GM12878 (cell line): Measurements from ENCODE around the gene OR2B2. TPM values are rescaled to one million over a fixed set of nuclear protein-coding genes. Genes with fewer than 3 reads are reported as not detected.
A peak's percentile ranks its signal among the peaks of the same experiment; 100 is the strongest.

Source experiments
- ATF7 ChIP-seq: fragments of 450-650 bp; IDR thresholded peaks from 2 replicates; pipeline ENCODE4 v1.6.1; 2016; ENCODE audit warnings: low read depth, mild to moderate bottlenecking
- BCL11A ChIP-seq: IDR thresholded peaks from 2 replicates; pipeline ENCODE4 v1.6.1; 2011; ENCODE audit warnings: low read depth, low read length
- CHD2 ChIP-seq: IDR thresholded peaks from 2 replicates; pipeline ENCODE4 v1.6.1; 2011; ENCODE audit warnings: low read depth, low read length, improper control_type of control experiment, borderline replicate concordance
- GATAD2B ChIP-seq: fragments of 450-650 bp; conservative IDR thresholded peaks from 2 replicates; pipeline ENCODE4 v1.6.1; 2017; ENCODE audit warnings: low read depth, mild to moderate bottlenecking, moderate library complexity
- IKZF1 ChIP-seq: fragments of 450-650 bp; conservative IDR thresholded peaks from 2 replicates; pipeline ENCODE4 v1.6.1; 2017; ENCODE audit warnings: antibody characterized with exemption, mild to moderate bottlenecking
- MYB ChIP-seq: fragments of 150-350 bp; IDR thresholded peaks from 2 replicates; pipeline ENCODE4 v1.6.1; 2014; ENCODE audit warnings: mild to moderate bottlenecking, low read depth, low read length, borderline replicate concordance
- NBN ChIP-seq: fragments of 450-650 bp; IDR thresholded peaks from 2 replicates; pipeline ENCODE4 v1.6.1; 2016
- NR2C2 ChIP-seq: IDR thresholded peaks from 2 replicates; pipeline ENCODE4 v1.6.1; 2011; ENCODE audit warnings: borderline replicate concordance, low read depth; ENCODE audit not compliant: control insufficient read depth, insufficient read length
- PAX8 ChIP-seq: fragments of 450-650 bp; IDR thresholded peaks from 2 replicates; pipeline ENCODE4 v1.6.1; 2017; ENCODE audit warnings: mild to moderate bottlenecking, moderate library complexity
- RELA ChIP-seq: fragments of 450-650 bp; IDR thresholded peaks from 2 replicates; pipeline ENCODE4 v1.8.0; 2014; ENCODE audit warnings: borderline replicate concordance; ENCODE audit not compliant: partially characterized antibody
- RUNX3 ChIP-seq: IDR thresholded peaks from 2 replicates; pipeline ENCODE4 v1.6.1; 2012; ENCODE audit warnings: low read length, inconsistent platforms
- SIX5 ChIP-seq: IDR thresholded peaks from 2 replicates; pipeline ENCODE4 v1.6.1; 2011; ENCODE audit warnings: mild to moderate bottlenecking, low read depth, low read length, moderate library complexity; ENCODE audit not compliant: severe bottlenecking
- SMAD5 ChIP-seq: IDR thresholded peaks from 2 replicates; pipeline ENCODE4 v1.6.1; 2016; ENCODE audit warnings: antibody characterized with exemption, low read depth
- STAT3 ChIP-seq: IDR thresholded peaks from 2 replicates; pipeline ENCODE4 v1.6.1; 2011; ENCODE audit warnings: low read depth, low read length, improper control_type of control experiment
- TBL1XR1 ChIP-seq: IDR thresholded peaks from 2 replicates; pipeline ENCODE4 v1.6.1; 2012; ENCODE audit warnings: low read depth, low read length, improper control_type of control experiment
- TCF7 ChIP-seq: IDR thresholded peaks from 2 replicates; pipeline ENCODE4 v1.6.1; 2014; ENCODE audit warnings: antibody characterized with exemption, borderline replicate concordance
- YBX1 ChIP-seq: fragments of 450-650 bp; IDR thresholded peaks from 2 replicates; pipeline ENCODE4 v1.6.1; 2016; ENCODE audit warnings: antibody characterized with exemption
- ZNF24 ChIP-seq: fragments of 450-650 bp; IDR thresholded peaks from 2 replicates; pipeline ENCODE4 v1.6.1; 2017; ENCODE audit warnings: antibody characterized with exemption, mild to moderate bottlenecking
- polyA plus RNA-seq, 11 experiments: library from polyadenylated mRNA; depleted of rRNA in 4 of 11; unstranded in 6 of 11; stranded (reverse) in 5 of 11; fragments of >200 nt; fragmentation: Nextera tagmentation in 4 of 11; fragmentation: Illumina TruSeq in 1 of 11; extraction: Ambion mirVana in 4 of 11; extraction: Trizol in 1 of 11; gene quantifications; 1 replicate in 1 of 11; 2 replicates in 10 of 11; pipeline versions ENCODE4 v1.2.1 to v1.2.3, GENCODE V29; 2011 to 2016; ENCODE audit warnings: inconsistent platforms in 2 of 11, missing spikeins in 2 of 11, low read depth in 1 of 11
- total RNA-seq, 4 experiments: library from RNA; depleted of rRNA in 3 of 4; stranded (reverse); fragments of >200 nt in 3 of 4; fragmentation: Illumina TruSeq in 1 of 4; extraction: Trizol in 1 of 4; gene quantifications; 2 replicates each; pipeline versions ENCODE4 v1.2.1 to v1.2.3, GENCODE V29; 2013 to 2021
- TF ChIP-seq, protein P1 (sequence below): fragments of 450-650 bp; IDR thresholded peaks from 2 replicates; pipeline ENCODE4 v1.6.1; 2018; ENCODE audit warnings: mild to moderate bottlenecking, low read depth, moderate library complexity; ENCODE audit not compliant: partially characterized antibody
- TF ChIP-seq, protein P2 (sequence below): fragments of 450-650 bp; IDR thresholded peaks from 2 replicates; pipeline ENCODE4 v1.6.1; 2017; ENCODE audit warnings: mild to moderate bottlenecking, moderate library complexity
- TF ChIP-seq, protein P3 (sequence below): fragments of 450-650 bp; formaldehyde crosslinking; IDR thresholded peaks from 2 replicates; pipeline ENCODE4 v1.4.0; 2022; ENCODE audit warnings: mild to moderate bottlenecking, moderate library complexity

The OR2B2 gene
- total and polyA plus RNA-seq, 10 of the 15 experiments (the other 5 are each of a cell fraction or from before 2014, with no cell fraction given), result not detected

DNA sequence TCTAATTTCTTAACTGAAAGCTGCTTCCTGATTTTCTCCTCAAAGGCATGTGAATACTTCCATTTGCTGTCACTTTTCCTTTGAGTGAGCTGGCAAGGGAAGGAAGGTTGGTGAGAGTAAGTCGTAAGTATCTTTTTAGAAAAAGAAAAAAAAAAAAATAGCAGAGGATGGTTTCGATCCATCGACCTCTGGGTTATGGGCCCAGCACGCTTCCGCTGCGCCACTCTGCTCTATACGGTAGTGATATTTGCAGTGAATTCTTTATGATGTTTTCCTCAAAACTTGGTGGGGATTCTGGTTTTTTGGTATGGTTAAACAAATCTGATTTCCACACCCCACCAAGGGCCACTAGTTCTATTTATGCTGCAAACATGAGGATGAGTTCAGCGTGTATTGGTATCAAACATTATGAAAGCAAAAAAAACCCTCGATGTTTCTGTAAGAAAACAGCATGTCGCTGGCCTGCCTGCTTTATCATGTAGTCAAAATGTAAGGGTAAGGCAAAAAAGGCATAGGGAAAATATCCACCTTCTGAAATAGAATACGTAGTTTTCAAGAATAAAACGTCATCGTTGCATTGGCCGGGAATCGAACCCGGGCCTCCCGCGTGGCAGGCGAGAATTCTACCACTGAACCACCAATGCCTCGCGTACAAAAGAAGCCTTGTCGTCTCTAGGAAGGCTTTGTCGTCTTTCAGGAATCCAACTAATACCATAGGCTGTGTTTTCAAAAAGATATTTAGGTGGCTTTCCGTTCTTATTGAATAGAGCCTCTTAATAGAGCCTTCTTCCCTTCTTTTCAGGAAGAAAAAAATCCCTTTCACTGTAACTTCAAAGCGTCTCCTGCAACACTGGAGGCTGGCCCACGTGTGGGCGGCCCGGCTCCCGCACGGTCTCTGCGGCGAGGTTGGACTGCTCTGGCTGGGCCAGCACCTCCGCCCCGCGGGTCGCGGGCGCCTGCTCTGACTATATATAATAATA is 9.6 kb downstream of the OR2B2 start (continued):
- TF ChIP-seq NR2C2 (no peak), IKZF1 (peak; percentile 59), RELA (peak; percentile 56), SMAD5 (no peak), CHD2 (no peak), TCF7 (peak; percentile 58; the same call in 1 of the 2 replicates), ZNF24 (peak; percentile 99), ATF7 (peak; percentile 95), SIX5 (no peak), NBN (peak; percentile 77), GATAD2B (peak; percentile 57; the same call in 1 of the 2 replicates), BCL11A (no peak), YBX1 (no peak), STAT3 (no peak), RUNX3 (peak; percentile 66), MYB (no peak), TBL1XR1 (peak; percentile 70), PAX8 (no peak)
- TF ChIP-seq, protein P1, sequence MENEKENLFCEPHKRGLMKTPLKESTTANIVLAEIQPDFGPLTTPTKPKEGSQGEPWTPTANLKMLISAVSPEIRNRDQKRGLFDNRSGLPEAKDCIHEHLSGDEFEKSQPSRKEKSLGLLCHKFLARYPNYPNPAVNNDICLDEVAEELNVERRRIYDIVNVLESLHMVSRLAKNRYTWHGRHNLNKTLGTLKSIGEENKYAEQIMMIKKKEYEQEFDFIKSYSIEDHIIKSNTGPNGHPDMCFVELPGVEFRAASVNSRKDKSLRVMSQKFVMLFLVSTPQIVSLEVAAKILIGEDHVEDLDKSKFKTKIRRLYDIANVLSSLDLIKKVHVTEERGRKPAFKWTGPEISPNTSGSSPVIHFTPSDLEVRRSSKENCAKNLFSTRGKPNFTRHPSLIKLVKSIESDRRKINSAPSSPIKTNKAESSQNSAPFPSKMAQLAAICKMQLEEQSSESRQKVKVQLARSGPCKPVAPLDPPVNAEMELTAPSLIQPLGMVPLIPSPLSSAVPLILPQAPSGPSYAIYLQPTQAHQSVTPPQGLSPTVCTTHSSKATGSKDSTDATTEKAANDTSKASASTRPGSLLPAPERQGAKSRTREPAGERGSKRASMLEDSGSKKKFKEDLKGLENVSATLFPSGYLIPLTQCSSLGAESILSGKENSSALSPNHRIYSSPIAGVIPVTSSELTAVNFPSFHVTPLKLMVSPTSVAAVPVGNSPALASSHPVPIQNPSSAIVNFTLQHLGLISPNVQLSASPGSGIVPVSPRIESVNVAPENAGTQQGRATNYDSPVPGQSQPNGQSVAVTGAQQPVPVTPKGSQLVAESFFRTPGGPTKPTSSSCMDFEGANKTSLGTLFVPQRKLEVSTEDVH, result peak; percentile 46
- TF ChIP-seq, protein P2, sequence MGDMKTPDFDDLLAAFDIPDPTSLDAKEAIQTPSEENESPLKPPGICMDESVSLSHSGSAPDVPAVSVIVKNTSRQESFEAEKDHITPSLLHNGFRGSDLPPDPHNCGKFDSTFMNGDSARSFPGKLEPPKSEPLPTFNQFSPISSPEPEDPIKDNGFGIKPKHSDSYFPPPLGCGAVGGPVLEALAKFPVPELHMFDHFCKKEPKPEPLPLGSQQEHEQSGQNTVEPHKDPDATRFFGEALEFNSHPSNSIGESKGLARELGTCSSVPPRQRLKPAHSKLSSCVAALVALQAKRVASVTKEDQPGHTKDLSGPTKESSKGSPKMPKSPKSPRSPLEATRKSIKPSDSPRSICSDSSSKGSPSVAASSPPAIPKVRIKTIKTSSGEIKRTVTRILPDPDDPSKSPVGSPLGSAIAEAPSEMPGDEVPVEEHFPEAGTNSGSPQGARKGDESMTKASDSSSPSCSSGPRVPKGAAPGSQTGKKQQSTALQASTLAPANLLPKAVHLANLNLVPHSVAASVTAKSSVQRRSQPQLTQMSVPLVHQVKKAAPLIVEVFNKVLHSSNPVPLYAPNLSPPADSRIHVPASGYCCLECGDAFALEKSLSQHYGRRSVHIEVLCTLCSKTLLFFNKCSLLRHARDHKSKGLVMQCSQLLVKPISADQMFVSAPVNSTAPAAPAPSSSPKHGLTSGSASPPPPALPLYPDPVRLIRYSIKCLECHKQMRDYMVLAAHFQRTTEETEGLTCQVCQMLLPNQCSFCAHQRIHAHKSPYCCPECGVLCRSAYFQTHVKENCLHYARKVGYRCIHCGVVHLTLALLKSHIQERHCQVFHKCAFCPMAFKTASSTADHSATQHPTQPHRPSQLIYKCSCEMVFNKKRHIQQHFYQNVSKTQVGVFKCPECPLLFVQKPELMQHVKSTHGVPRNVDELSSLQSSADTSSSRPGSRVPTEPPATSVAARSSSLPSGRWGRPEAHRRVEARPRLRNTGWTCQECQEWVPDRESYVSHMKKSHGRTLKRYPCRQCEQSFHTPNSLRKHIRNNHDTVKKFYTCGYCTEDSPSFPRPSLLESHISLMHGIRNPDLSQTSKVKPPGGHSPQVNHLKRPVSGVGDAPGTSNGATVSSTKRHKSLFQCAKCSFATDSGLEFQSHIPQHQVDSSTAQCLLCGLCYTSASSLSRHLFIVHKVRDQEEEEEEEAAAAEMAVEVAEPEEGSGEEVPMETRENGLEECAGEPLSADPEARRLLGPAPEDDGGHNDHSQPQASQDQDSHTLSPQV, result no peak
- TF ChIP-seq, protein P3, sequence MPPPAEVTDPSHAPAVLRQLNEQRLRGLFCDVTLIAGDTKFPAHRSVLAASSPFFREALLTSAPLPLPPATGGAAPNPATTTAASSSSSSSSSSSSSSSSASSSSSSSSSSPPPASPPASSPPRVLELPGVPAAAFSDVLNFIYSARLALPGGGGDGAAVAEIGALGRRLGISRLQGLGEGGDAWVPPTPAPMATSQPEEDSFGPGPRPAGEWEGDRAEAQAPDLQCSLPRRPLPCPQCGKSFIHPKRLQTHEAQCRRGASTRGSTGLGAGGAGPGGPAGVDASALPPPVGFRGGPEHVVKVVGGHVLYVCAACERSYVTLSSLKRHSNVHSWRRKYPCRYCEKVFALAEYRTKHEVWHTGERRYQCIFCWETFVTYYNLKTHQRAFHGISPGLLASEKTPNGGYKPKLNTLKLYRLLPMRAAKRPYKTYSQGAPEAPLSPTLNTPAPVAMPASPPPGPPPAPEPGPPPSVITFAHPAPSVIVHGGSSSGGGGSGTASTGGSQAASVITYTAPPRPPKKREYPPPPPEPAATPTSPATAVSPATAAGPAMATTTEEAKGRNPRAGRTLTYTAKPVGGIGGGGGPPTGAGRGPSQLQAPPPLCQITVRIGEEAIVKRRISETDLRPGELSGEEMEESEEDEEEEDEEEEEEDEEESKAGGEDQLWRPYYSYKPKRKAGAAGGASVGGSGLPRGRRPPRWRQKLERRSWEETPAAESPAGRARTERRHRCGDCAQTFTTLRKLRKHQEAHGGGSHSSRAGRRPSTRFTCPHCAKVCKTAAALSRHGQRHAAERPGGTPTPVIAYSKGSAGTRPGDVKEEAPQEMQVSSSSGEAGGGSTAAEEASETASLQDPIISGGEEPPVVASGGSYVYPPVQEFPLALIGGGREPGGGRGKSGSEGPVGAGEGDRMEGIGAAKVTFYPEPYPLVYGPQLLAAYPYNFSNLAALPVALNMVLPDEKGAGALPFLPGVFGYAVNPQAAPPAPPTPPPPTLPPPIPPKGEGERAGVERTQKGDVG (CRISPR knock-in tag), result no peak
